Astrocyte of the cerebellum (primary cell): ENCODE measurements around the gene B3GNT9.

Experiments
- DNase-seq: peaks from one replicate; pipeline ENCODE4 v3.0.0-alpha.2; 2011; ENCODE audit warnings: low read depth
- H3K4me3 ChIP-seq: 2 replicates; pipeline ENCODE4 v1.5.1; 2011; ENCODE audit warnings: mild to moderate bottlenecking, low read depth, low read length, moderate library complexity
- CTCF ChIP-seq: IDR thresholded peaks from 2 replicates; pipeline ENCODE4 v1.5.1; 2012; ENCODE audit warnings: low read length, low read depth, moderate library complexity, mild to moderate bottlenecking; ENCODE audit errors: missing control alignments
- in situ Hi-C: cut with HindIII; loops from 2 replicates; pipeline ENCODE4 v1.10.0; 2017; ENCODE audit warnings: low sequenced_read_pairs

The B3GNT9 gene

GRCh38 chr16:67147437-67148140 is 3.2 kb downstream of the B3GNT9 start:
- no peak overlapping the region for H3K4me3 ChIP-seq
- DNase-seq = no peak
- TF ChIP-seq CTCF = no peak
- in situ Hi-C loops = no loop called here

GRCh38 chr16:67146523-67147357 is 4.1 kb downstream of the B3GNT9 start:
- in situ Hi-C loops = no loop called here
- DNase-seq = no peak

GRCh38 chr16:67145746-67146145 is 5.1 kb downstream of the B3GNT9 start:
- no peak for DNase-seq
- no peak overlapping the region for H3K4me3 ChIP-seq
- in situ Hi-C loops = no loop called here
- TF ChIP-seq CTCF = no peak

More at GRCh38 chr16:67146523-67147357, 4.1 kb downstream of the B3GNT9 start:
- no peak overlapping the region for H3K4me3 ChIP-seq
- no peak for TF ChIP-seq CTCF

GRCh38 chr16:67144943-67145342 is 5.9 kb downstream of the B3GNT9 start:
- in situ Hi-C loops = loop anchor here (5.0 kb wide), 1 partner anchor 103 kb away; no protein-coding TSS in a partner anchor
- DNase-seq = no peak
- no peak overlapping the region for H3K4me3 ChIP-seq
- no peak for TF ChIP-seq CTCF

- no peak for TF ChIP-seq CTCF
- in situ Hi-C loops = loop anchor here (5.0 kb wide), 1 partner anchor 100 kb away; no protein-coding TSS in a partner anchor
- no peak for DNase-seq
- no peak overlapping the region for H3K4me3 ChIP-seq
Observed at GRCh38 chr16:67142342-67142741, 8.5 kb downstream of the B3GNT9 start.

GRCh38 chr16:67141391-67141790 is 9.4 kb downstream of the B3GNT9 start:
- in situ Hi-C loops = loop anchor here (5.0 kb wide), 1 partner anchor 99 kb away; no protein-coding TSS in a partner anchor
- no peak for TF ChIP-seq CTCF
- no peak overlapping the region for H3K4me3 ChIP-seq
- DNase-seq = no peak
